Lower lobe of right lung (tissue), 2 donors: ENCODE results near the gene LRRC59. TPM values are rescaled to one million over a fixed set of nuclear protein-coding genes. Genes with fewer than 3 reads are reported as not detected.

Experiments
- ATAC-seq, 2 donors: fragments of 200-7000 bp; cut with Tn5 transposase; one replicate each; pipeline ENCODE4 v1.9.1; 2020 to 2022; ENCODE audit warnings: mild to moderate bottlenecking in 2 of 2, moderate library complexity in 2 of 2
- DNase-seq: peaks from one replicate; pipeline ENCODE4 v3.0.0-alpha.2; 2020
- H3K27ac ChIP-seq: fragments of 200-600 bp; one replicate; pipeline ENCODE4 v1.8.0; 2022
- H3K27me3 ChIP-seq: fragments of 200-600 bp; one replicate; pipeline ENCODE4 v1.8.0; 2022; ENCODE audit warnings: low read depth
- H3K36me3 ChIP-seq: fragments of 200-600 bp; one replicate; pipeline ENCODE4 v1.8.0; 2022; ENCODE audit warnings: mild to moderate bottlenecking
- H3K4me1 ChIP-seq: fragments of 200-600 bp; one replicate; pipeline ENCODE4 v1.8.0; 2022
- H3K4me3 ChIP-seq: fragments of 200-600 bp; one replicate; pipeline ENCODE4 v1.8.0; 2022; ENCODE audit warnings: mild to moderate bottlenecking
- H3K9me3 ChIP-seq: fragments of 200-600 bp; one replicate; pipeline ENCODE4 v1.8.0; 2022
- intact Hi-C: fragments of 100-400 bp; cut with DNase I; formaldehyde crosslinking; loops from one replicate; pipeline ENCODE4 v1.11.0; 2022
- total RNA-seq: library from RNA; stranded (reverse); fragmentation: NEBNext Ultra II Directional; extraction: Animal tissue kit (Norgen Biotek cat#: 25700); gene quantifications from one replicate; pipeline ENCODE4 v1.2.1, GENCODE V29; 2021
- TF ChIP-seq, protein P1 (sequence below): fragments of 200-600 bp; IDR thresholded peaks from one replicate; pipeline ENCODE4 v1.8.0; 2022; ENCODE audit warnings: antibody characterized with exemption, mild to moderate bottlenecking
- donor health status: DM: no; HTN: yes; CAD: no; lungs with severe emphysema.

LRRC59 gene
- total RNA-seq, 1 donor from 2014 or later: 55.5 TPM

DNA sequence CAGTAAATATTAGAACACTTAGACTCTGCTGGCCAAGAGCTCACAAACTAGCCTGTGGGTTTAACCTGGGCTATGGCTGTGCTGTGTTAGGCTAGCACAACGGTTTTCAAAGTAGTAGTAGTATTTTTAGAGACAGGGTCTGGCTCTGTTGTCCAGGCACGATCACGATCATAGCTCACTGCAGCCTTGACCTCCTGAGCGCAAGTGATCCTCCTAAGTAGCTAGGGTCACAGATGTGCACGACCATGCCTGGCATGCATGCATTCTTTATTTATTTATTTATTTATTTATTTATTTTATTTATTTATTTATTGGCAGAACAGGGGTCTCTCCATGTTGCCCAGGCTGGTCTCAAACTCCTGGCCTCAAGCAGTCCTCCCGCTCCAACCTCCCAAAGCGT lies 34.7 kb downstream of the LRRC59 start:
- no peak for ATAC-seq
- Histone ChIP-seq H3K27me3 (no peaks in the 10 kb centered on the region), H3K9me3 (no peaks in the 10 kb centered on the region), H3K4me3 (no peak overlapping the region), H3K36me3 (peaks cover 68% of the 10 kb centered on the region), H3K27ac (no peak overlapping the region), H3K4me1 (peaks cover 7% of the 10 kb centered on the region)
- TF ChIP-seq, protein P1, sequence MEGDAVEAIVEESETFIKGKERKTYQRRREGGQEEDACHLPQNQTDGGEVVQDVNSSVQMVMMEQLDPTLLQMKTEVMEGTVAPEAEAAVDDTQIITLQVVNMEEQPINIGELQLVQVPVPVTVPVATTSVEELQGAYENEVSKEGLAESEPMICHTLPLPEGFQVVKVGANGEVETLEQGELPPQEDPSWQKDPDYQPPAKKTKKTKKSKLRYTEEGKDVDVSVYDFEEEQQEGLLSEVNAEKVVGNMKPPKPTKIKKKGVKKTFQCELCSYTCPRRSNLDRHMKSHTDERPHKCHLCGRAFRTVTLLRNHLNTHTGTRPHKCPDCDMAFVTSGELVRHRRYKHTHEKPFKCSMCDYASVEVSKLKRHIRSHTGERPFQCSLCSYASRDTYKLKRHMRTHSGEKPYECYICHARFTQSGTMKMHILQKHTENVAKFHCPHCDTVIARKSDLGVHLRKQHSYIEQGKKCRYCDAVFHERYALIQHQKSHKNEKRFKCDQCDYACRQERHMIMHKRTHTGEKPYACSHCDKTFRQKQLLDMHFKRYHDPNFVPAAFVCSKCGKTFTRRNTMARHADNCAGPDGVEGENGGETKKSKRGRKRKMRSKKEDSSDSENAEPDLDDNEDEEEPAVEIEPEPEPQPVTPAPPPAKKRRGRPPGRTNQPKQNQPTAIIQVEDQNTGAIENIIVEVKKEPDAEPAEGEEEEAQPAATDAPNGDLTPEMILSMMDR: no peak
- intact Hi-C loops: no loop called here
- no peak for DNase-seq

DNA sequence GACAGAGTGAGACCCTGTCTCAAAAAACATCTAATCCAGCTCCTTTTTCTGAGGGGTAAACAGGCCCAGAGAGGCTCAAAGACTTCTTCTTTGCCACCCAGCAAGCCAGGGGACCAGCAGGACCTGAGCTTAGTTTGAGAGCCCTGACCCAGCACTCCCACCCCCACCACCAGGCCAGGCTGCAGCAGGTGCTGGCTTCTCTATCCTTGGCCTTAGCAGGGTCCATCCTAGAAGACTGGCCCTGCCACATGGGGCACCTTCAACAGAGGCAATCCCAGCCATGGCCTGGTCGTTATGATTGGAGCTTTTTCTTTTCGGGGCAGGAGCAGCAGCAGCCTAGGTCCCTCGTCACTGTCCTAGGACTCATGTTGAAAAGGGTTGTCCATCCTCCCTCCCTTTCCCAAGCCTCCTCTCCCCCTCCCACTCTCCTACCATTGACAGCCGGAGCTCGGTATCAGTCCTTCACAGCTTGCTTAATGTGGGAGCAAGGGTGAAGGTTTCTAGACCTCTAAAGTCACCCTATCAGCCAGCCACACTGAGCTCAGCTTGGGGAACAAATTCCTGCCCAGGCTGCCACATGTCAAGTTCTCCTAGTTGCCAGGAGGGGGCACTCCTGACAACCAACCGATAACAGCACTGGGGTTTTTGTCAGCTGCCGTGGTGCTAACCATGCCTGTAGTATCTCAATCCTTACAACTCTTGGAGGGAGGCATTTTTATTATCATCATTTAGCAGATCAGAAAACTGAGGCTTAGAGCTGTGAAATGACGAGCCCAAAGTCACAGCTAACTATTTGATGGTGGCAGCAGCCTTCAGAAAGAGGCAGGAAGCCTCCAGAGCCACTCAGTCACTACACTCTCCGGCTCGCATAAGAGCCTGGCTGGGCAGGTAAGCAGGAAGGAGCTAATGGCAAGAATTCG lies 35.5 kb downstream of the LRRC59 start:
- ATAC-seq (peak; percentile 76 to 86), DNase-seq (peak; percentile 61)
- H3K36me3 ChIP-seq: peaks cover 68% of the 10 kb centered on the region
- H3K9me3 ChIP-seq: no peaks in the 10 kb centered on the region
- no peak overlapping the region for H3K4me3 ChIP-seq
- H3K4me1 ChIP-seq: peaks cover 7% of the 10 kb centered on the region
- TF ChIP-seq, protein P1: peak; percentile 78
- no peaks in the 10 kb centered on the region for H3K27me3 ChIP-seq
- H3K27ac ChIP-seq: no peak overlapping the region
- intact Hi-C loops: no loop called here

- peaks cover 7% of the 10 kb centered on the region for H3K4me1 ChIP-seq
- ATAC-seq (no peak), DNase-seq (no peak)
- peaks cover 68% of the 10 kb centered on the region for H3K36me3 ChIP-seq
- H3K27ac ChIP-seq: no peak overlapping the region
- no peaks in the 10 kb centered on the region for H3K27me3 ChIP-seq
- TF ChIP-seq, protein P1: no peak
- H3K9me3 ChIP-seq: no peaks in the 10 kb centered on the region
- intact Hi-C loops: no loop called here
- H3K4me3 ChIP-seq: no peak overlapping the region
Measured at GRCh38 chr17:50360486-50361115, 36.7 kb downstream of the LRRC59 start.

DNA sequence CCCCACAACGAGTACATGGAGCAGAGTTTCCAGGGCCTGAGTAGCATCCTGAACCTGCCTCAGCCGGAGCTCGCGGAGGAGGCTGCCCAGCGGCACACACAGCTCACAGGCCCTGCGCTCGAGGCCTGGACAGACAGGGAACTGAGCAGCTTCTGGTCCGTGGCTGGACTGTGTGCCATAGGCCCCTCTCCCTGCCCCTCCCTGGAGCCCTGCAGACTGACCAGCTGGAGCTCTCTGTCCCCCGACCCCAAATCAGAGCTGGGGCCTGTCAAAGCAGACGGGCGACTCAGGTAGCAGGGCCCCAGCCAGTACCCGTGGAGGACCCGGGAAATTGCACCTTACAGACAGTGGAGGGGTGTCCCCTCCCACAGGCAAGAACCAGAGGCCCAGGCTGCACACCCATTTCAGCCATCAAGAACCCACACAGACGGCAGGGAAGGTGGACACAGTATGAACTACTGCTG lies 37.3 kb downstream of the LRRC59 start:
- Histone ChIP-seq H3K9me3 (no peaks in the 10 kb centered on the region), H3K27me3 (no peaks in the 10 kb centered on the region), H3K4me3 (no peak overlapping the region), H3K27ac (no peak overlapping the region), H3K4me1 (peaks cover 7% of the 10 kb centered on the region), H3K36me3 (peaks cover 68% of the 10 kb centered on the region)
- ATAC-seq (no peak), DNase-seq (no peak)
- TF ChIP-seq, protein P1: no peak
- intact Hi-C loops: no loop called here

GRCh38 chr17:50359005-50359699 lies 38.2 kb downstream of the LRRC59 start:
- H3K36me3 ChIP-seq: peaks cover 74% of the 10 kb centered on the region
- DNase-seq (no peak), ATAC-seq (no peak)
- no peaks in the 10 kb centered on the region for H3K9me3 ChIP-seq
- H3K27ac ChIP-seq: no peak overlapping the region
- TF ChIP-seq, protein P1: no peak
- intact Hi-C loops: no loop called here
- H3K27me3 ChIP-seq: no peaks in the 10 kb centered on the region
- no peak overlapping the region for H3K4me3 ChIP-seq
- peaks cover 7% of the 10 kb centered on the region for H3K4me1 ChIP-seq
